Stimulated activated memory B cell treated with anti-CD40 and anti-IgM and Interleukin-4, amounts not matched to agents 10 μg/mL and 1 μg/mL and 100 μg/mL, for 72 hours (primary cell): ENCODE results near the gene ZRANB1.

Experiments
- ATAC-seq: fragments of 150-1000 bp; cut with Tn5 transposase; 2 replicates; pipeline ENCODE4 v1.10.0; 2021
- H3K27ac Mint-ChIP-seq: one replicate; pipeline ENCODE4 v1.8.0; 2022; ENCODE audit warnings: mild to moderate bottlenecking, mixed read lengths
- H3K27me3 Mint-ChIP-seq: one replicate; pipeline ENCODE4 v1.8.0; 2022; ENCODE audit warnings: mixed read lengths
- H3K36me3 Mint-ChIP-seq: one replicate; pipeline ENCODE4 v1.8.0; 2022; ENCODE audit warnings: mixed read lengths
- H3K4me1 Mint-ChIP-seq: one replicate; pipeline ENCODE4 v1.8.0; 2022; ENCODE audit warnings: mixed read lengths
- H3K4me3 Mint-ChIP-seq: one replicate; pipeline ENCODE4 v1.8.0; 2022; ENCODE audit warnings: mild to moderate bottlenecking, moderate library complexity, mixed read lengths
- H3K9me3 Mint-ChIP-seq: one replicate; pipeline ENCODE4 v1.8.0; 2022; ENCODE audit warnings: mixed read lengths

The ZRANB1 gene

DNA sequence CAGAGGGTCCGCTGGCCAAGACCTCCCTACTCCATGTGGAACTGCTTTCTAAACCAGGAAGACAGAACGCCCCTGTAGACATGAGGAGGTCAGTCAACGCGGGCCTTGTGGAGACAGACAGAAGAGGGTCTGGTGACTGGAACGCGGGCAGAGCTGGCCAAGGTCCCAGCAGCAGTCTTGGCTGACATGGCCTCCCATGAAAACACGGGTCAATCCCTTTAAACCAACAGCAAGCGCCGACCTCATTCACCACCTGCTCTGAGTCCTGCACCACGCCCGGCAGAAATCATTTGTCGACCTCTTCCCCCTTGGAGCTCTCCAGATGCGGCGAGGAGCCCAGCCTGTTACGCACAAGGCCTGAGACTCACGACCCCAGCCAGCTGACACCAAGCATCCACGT is 78.5 kb downstream of the ZRANB1 start:
- H3K4me3 Mint-ChIP-seq = no peak overlapping the region
- peaks cover 14% of the 10 kb centered on the region for H3K4me1 Mint-ChIP-seq
- no peak overlapping the region for H3K27ac Mint-ChIP-seq
- ATAC-seq = no peak
- peaks cover 4% of the 10 kb centered on the region for H3K9me3 Mint-ChIP-seq
- H3K36me3 Mint-ChIP-seq = no peaks in the 10 kb centered on the region
- H3K27me3 Mint-ChIP-seq = peaks cover 86% of the 10 kb centered on the region

DNA sequence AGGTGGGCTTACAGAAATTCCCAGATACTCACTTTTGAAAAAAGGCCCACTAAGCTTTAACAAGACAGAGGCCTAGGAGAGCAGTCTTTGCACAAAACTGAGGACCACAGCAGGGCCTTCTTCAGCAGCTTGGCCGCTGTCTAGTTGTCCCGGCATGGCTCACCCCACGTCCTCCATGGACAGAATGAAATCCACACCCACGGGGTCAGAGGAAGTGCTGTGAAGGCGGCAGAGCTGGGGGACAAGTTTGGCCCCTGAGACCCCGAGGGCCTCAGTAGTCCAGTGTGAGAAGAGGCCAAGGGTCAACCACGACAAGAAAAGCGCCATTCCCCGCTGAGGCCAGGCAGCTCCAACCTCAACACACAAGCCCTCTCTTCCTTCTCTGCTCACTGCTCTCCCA is 78.9 kb downstream of the ZRANB1 start:
- H3K27ac Mint-ChIP-seq = no peak overlapping the region
- no peak for ATAC-seq
- no peaks in the 10 kb centered on the region for H3K36me3 Mint-ChIP-seq
- H3K27me3 Mint-ChIP-seq = peaks cover 86% of the 10 kb centered on the region
- no peak overlapping the region for H3K4me3 Mint-ChIP-seq
- peaks cover 4% of the 10 kb centered on the region for H3K9me3 Mint-ChIP-seq
- H3K4me1 Mint-ChIP-seq = peaks cover 18% of the 10 kb centered on the region

DNA sequence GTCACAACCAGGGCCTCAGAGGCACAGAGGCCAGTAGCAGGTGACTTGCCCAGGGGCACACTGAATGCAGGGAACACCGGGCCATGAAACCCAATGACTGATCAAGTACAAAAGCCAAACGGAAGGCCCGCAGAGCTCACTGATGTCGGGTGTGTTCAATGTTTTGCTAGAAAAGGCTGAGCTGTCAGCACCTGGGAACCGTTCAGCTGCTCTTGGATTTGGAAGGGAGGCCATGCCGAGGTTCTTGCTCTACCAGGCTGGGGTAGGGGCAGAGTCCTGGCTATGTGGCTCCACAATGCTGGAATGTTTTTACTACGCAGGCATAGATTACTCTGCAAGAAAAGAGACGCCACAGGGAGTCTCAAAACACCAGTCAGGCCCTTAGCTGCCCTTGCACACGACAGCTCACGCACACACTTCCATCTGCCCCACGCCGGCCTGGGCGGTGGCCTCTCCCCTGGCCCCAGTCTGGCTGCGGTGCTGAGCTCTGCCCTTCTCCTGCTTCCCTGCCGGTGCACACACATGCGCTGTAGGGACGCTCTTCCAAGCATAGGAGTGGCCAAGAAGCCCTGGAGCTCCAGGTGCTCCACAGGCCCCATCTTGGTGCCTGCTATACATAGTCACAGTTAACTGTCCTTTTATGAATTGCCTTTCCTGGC is 79.9 kb downstream of the ZRANB1 start:
- Mint-ChIP-seq H3K9me3 (peaks cover 4% of the 10 kb centered on the region), H3K27me3 (peaks cover 86% of the 10 kb centered on the region), H3K4me3 (no peak overlapping the region), H3K27ac (no peak overlapping the region), H3K36me3 (no peaks in the 10 kb centered on the region), H3K4me1 (peaks cover 18% of the 10 kb centered on the region)
- no peak for ATAC-seq

DNA sequence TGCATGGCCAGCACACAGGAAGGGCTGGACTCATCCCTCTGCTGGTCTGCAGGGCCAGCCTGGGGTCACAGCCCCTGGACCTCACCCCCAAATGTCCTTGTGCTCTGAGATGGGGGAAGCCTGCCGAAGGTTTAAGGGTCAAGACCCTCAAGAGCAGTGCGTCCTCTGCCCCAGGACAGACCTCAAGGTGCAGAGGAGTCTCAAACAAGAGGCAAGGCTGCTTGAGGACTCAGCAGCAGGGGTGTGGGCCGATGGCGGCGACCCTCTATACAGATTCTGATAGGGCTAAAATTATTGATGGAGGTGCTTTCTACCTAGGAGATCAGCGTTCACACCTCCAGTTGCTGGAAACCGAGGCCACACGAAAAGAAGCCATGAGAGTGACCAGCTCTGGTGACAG is 80.7 kb downstream of the ZRANB1 start:
- no peak for ATAC-seq
- H3K36me3 Mint-ChIP-seq = no peaks in the 10 kb centered on the region
- peaks cover 78% of the 10 kb centered on the region for H3K27me3 Mint-ChIP-seq
- H3K4me3 Mint-ChIP-seq = no peak overlapping the region
- peaks cover 18% of the 10 kb centered on the region for H3K4me1 Mint-ChIP-seq
- H3K27ac Mint-ChIP-seq = no peak overlapping the region
- peaks cover 4% of the 10 kb centered on the region for H3K9me3 Mint-ChIP-seq

DNA sequence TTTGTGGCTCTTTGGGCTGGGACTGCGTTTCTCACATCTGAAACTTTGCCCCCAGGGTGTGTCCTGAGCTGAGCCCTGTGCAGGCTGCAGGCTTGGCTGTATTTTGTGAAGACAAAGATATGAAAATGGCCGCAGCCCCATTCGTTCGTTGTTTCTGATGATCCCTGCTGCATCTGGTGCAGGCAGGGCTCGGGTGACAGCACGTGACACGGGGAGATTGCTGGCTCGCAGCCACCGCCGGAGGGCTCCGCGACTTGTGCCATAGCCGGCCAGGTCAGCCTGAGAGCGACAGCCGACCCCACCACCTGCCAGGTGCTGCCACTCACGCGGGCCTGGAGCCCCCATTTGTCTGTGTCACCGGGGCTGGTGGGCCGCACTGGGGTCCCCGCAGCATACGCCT is 81.3 kb downstream of the ZRANB1 start:
- Mint-ChIP-seq H3K27me3 (peaks cover 79% of the 10 kb centered on the region), H3K4me1 (peaks cover 18% of the 10 kb centered on the region), H3K4me3 (no peak overlapping the region), H3K27ac (no peak overlapping the region), H3K36me3 (no peaks in the 10 kb centered on the region), H3K9me3 (peaks cover 4% of the 10 kb centered on the region)
- no peak for ATAC-seq

DNA sequence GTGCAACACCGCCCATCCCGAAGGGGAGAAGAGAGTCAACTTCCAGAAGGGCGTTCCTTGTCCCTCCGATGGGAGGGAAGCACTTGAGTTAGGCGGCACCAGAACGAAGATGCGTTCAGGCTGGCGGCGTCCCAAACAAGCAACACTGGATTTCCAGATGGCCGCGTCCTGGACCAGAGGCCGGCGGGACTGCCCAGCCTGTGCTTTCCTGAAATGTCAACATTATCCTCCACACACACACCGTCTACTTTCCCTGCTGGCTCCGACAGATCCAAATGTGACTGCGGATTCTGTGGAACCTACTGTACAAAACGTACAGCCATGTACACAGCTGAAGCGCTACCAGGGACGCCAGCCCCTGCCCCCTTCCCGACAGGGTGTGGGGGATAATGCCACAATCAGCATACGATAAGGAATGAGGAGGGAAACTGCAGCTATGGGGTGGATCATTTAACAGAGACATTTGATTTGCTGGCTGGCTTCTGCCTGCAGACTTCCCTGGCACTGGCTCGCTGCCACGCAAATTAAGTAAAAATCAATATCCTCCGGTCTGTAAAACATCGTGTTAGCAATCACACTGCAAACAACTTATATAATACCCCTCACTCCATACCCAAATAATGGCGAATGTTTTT is 82.1 kb downstream of the ZRANB1 start:
- ATAC-seq = no peak
- H3K4me3 Mint-ChIP-seq = no peak overlapping the region
- H3K27me3 Mint-ChIP-seq = peaks cover 75% of the 10 kb centered on the region
- H3K9me3 Mint-ChIP-seq = peaks cover 4% of the 10 kb centered on the region
- no peaks in the 10 kb centered on the region for H3K36me3 Mint-ChIP-seq
- H3K4me1 Mint-ChIP-seq = peaks cover 18% of the 10 kb centered on the region
- no peak overlapping the region for H3K27ac Mint-ChIP-seq

DNA sequence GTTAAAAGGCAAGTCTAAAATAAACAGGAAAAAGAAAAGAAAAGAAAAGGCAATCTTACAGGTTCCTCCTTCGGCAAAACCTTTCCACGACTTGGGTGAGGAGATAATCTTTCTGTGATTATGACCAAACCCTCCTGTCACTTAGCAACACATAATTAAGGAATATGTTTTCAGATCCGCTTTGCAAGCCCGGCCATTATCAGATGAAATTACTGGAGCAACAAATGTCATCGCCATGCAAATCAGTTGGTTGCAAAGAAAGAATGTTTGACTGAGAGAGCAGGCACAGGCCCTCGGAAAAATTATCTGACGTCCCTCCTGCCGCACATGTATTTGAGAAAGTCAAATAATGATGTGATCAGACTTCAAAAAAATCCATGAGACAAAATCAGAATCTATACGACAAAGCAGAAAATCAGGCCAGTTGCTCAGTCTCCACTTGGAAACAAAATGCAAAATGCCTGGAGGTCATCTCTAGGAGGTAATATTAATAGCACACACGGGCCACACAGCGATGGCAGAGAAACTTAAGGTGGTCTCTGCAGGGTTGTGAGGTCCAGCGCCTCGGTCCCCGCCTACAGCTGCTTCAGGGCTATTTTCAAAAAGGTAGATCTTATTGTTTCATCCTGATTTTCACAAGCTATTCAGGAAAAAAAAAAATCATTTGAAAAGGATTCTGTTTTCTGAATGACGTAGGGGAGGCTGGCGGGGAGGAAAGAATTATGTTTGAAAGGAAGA is 82.7 kb downstream of the ZRANB1 start:
- ATAC-seq = no peak
- Mint-ChIP-seq H3K27ac (no peak overlapping the region), H3K9me3 (no peaks in the 10 kb centered on the region), H3K27me3 (peaks cover 75% of the 10 kb centered on the region), H3K4me3 (no peak overlapping the region), H3K4me1 (peaks cover 18% of the 10 kb centered on the region), H3K36me3 (no peaks in the 10 kb centered on the region)

DNA sequence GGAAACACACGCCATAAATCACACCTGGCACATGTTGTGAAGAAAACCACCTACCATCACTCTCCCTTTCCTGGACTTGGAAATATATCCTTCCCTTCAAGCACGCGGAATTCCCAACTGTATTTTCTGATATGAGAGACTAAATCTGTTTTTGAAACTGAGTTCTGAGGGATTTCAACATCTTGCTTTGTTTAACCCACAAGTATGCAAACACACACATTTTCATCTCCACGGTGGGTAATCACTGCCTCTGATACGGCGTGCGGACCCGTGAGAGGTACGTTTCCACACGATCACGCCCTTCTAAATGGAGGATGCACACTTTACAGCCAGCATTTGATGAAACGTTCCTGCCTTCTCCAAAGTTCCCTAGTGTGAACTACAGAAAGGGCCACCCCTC is 83.4 kb downstream of the ZRANB1 start:
- H3K27me3 Mint-ChIP-seq = peaks cover 79% of the 10 kb centered on the region

DNA sequence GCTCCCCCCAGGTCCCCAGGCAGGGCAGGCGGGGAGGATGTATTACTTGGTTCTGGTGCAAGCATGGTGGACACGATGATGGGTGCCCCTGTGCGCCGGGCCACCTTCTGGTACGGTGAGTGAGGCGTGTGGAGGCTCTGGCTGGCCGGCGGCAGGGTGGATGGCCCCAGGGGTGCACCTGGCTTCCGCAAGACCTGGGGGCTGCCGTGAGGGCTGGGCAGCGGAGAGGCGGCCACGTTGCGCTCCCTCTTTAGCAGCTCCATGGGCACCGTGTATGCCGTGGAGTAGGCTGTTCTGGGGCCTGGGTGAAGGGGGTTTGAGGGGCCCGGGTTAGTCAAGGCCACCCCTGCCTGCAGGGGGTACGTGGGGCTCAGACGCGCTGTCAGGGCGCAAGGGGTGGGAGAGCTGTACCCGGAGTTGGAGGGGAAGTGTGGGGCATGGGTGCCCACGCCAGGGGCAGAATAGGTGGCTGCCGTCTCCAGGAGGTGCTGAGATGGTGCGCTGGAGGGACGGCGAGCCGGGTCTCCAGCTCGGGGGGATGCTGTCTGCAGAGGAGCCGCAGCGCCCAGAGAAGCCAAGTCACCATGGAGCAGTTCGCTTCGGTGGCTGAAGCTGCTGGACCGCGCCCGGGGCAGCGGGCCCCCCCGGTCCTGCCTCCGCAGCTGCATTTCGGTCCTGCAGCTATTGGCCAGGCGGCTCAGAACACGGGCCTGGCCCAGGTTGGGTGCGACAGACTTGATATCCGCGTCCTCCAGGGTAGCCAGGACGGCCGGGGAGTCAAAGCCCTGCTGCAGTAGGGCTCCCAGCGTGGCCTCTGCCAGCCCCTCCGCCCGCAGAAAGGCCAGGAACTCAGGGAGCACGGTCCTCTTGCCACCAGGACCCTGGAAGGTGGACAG is 84.4 kb downstream of the ZRANB1 start:
- no peak overlapping the region for H3K27ac Mint-ChIP-seq
- no peak for ATAC-seq
- H3K27me3 Mint-ChIP-seq = peaks cover 78% of the 10 kb centered on the region
- no peaks in the 10 kb centered on the region for H3K36me3 Mint-ChIP-seq
- peaks cover 18% of the 10 kb centered on the region for H3K4me1 Mint-ChIP-seq
- no peak overlapping the region for H3K4me3 Mint-ChIP-seq
- H3K9me3 Mint-ChIP-seq = no peaks in the 10 kb centered on the region

More for the DNA sequence above, 83.4 kb downstream of the ZRANB1 start:
- Mint-ChIP-seq H3K4me1 (peaks cover 18% of the 10 kb centered on the region), H3K9me3 (no peaks in the 10 kb centered on the region), H3K4me3 (no peak overlapping the region), H3K27ac (no peak overlapping the region), H3K36me3 (no peaks in the 10 kb centered on the region)
- no peak for ATAC-seq

DNA sequence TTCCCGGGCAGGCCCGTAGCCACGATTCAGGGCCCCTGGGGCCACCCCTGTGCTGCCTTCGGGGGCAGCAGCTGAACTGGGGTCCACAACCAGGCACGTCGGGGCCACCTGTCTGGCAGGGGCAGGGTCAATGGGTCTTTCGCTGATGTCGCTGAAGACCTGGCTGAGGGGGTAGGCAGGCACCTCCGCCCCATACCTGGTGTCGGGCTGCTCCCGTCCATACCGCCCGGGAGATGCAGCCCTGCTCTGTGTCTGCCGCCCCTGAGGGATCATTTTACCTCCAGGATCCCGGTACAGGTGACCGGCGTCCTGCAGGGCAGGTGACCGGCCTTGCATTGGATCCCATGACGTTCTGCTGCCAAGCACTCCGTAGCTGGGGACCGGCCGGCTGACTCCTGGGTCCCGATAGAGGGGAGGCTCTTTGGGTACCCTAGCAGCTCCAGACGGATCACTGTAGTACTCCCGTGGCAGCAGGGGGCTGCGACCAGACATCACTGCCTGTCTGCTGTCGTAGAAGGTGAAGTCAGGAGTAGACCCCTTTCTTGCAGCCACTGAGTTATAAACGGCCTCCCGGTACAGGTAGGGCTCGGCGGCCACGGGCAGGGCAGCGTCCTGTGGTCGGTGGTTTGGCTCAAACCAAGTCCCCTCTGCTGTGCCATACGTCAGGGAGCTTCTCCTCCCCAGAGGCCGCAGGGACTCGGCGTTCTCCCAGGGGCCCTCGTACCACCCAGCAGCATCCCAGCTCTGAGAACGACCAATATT is 85.2 kb downstream of the ZRANB1 start:
- no peak overlapping the region for H3K4me3 Mint-ChIP-seq
- H3K27ac Mint-ChIP-seq = no peak overlapping the region
- peaks cover 18% of the 10 kb centered on the region for H3K4me1 Mint-ChIP-seq
- no peaks in the 10 kb centered on the region for H3K36me3 Mint-ChIP-seq
- no peak for ATAC-seq
- H3K27me3 Mint-ChIP-seq = peaks cover 78% of the 10 kb centered on the region
- no peaks in the 10 kb centered on the region for H3K9me3 Mint-ChIP-seq

DNA sequence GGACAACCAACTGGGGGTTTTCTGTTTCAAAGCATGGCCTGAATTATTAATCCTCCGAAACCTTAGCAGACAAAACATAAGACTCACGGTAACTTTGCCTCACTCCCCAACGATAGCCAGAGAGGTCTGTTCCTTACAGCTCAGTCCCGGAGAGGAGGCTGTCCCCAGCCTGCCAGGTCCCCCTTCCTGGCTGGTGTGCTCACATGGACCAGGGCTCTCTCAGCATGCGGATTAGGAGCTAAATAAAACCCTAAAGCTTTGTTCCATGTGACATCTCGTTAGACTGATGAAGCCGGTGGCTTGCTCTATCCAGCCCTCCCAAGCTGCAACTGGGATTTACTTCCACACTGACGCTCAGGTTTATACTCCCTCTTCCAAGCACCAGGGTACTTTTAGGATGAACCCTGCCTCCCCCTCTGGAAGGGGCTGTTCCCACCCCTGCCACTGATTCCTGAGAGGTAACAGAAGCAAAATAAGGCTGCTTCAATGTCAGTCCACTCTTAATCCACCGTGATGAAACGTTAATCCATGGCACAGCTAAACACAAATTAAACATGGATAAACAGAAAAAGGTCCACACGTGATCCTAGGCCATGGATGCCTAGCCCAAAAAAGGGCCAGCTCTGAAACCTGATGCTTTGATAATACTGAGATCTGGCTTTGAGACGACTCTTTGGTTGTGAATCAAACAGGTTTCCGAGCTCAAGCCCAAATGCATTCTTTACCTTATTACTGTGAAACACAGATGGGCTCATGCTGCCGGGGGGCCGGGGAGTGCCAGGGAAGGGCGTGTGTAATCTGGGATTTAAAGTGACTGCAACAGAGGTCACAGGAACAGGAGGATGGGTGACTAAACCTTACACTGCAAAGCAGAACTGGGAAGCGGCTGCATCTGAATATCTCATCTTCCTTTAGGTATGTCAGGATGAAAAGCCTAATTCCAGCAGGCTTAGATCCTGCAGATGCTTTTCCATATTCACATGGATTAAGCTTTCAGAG is 86.2 kb downstream of the ZRANB1 start:
- H3K4me1 Mint-ChIP-seq = peaks cover 18% of the 10 kb centered on the region
- H3K4me3 Mint-ChIP-seq = no peak overlapping the region
- H3K27ac Mint-ChIP-seq = no peak overlapping the region
- no peak for ATAC-seq
- no peaks in the 10 kb centered on the region for H3K36me3 Mint-ChIP-seq
- no peaks in the 10 kb centered on the region for H3K9me3 Mint-ChIP-seq
- peaks cover 78% of the 10 kb centered on the region for H3K27me3 Mint-ChIP-seq

DNA sequence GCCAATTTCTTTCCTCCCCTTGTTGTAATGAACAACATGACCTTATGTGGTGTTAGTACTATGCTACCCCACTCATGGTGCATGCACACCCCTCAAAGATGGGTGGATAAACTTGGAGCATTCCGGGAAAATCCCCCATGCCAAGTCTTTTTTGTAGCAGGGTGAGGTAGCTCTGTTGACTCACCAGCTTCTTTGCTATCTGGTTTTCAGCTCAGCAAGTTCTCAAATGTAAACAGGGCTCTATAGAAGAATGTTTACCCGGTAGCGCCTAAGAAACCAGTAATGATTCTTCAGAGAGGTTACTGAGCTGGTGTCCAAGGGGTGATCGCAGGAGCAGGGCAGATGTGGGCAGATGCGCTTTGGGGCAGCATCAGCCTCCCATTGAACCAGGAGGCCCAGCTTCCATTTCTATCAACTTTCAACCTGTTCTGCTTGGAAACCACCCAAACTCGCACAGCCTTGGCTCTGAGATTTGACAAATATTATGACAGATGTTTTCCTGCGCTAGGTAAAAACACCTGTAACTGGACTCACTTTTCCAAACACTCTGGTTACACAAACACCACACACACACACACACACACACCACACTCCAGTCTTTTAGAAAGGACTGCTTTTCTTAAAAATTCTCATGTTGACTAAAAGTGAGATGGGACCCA is 87.8 kb downstream of the ZRANB1 start:
- peaks cover 75% of the 10 kb centered on the region for H3K27me3 Mint-ChIP-seq
- H3K27ac Mint-ChIP-seq = no peak overlapping the region
- no peaks in the 10 kb centered on the region for H3K9me3 Mint-ChIP-seq
- H3K4me3 Mint-ChIP-seq = no peak overlapping the region
- H3K4me1 Mint-ChIP-seq = peaks cover 10% of the 10 kb centered on the region
- no peaks in the 10 kb centered on the region for H3K36me3 Mint-ChIP-seq
- ATAC-seq = no peak

DNA sequence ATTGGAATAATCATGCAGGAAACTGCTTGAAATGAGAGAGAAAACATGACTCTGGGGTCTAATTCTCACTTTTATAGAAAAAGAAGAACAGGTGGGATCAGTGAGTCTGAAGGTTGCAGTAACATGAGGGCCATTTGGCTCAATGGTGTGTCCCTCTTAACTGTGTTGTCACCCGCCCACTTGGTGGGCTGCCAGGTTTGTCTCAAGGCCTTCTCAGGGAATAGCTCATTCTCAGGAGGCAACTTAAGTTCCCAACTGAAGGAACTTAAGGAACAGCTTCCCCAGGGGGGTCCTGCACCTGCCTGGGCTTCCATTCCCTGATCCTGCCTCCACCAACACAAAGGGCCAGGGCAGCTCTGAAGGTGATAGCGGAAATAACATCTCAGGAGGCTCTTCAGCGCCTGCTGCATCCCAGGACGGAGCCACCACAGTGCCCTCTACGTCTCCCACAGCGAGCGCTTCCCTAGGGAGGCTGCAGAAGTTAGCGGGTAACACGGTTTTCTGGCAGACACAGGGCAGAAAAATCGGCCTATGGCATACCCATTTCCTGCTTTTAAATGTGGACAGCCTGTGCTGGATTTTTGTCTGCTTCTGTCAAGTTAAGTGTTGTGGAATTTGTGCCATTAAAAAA is 88.8 kb downstream of the ZRANB1 start:
- Mint-ChIP-seq H3K4me3 (no peak overlapping the region), H3K27ac (no peak overlapping the region), H3K27me3 (peaks cover 79% of the 10 kb centered on the region)

More for the DNA sequence above, 88.8 kb downstream of the ZRANB1 start:
- no peaks in the 10 kb centered on the region for H3K9me3 Mint-ChIP-seq
- ATAC-seq = no peak
- peaks cover under 1% of the 10 kb centered on the region for H3K4me1 Mint-ChIP-seq
- no peaks in the 10 kb centered on the region for H3K36me3 Mint-ChIP-seq
